Keratinocyte (primary cell): Measurements from ENCODE around the gene LCOR. TPM values are rescaled to one million over a fixed set of nuclear protein-coding genes. Genes with fewer than 3 reads are reported as not detected.

Experiments
- DNase-seq: peaks from one replicate; pipeline ENCODE4 v3.0.0-alpha.2; 2011; ENCODE audit warnings: low read depth, missing footprints, low spot score
- FAIRE-seq: peaks from 2 replicates; lab custom pipeline; 2011; peaks lifted over from hg19 to GRCh38; lab: Jason Lieb, UNC
- H2AFZ ChIP-seq: 2 replicates; pipeline ENCODE4 v1.6.0; 2012; ENCODE audit warnings: low read length, control low read depth, inconsistent platforms; ENCODE audit not compliant: control insufficient read depth
- H3K27ac ChIP-seq: 2 replicates; pipeline ENCODE4 v1.5.1; 2011; ENCODE audit warnings: low read length; ENCODE audit not compliant: control insufficient read depth, insufficient read depth
- H3K27me3 ChIP-seq: 3 replicates; pipeline ENCODE4 v1.6.0; 2011; ENCODE audit warnings: low read length; ENCODE audit not compliant: control insufficient read depth, insufficient read depth; ENCODE audit errors: extremely low read depth
- H3K36me3 ChIP-seq, 2 experiments: 2 replicates in 1 of 2; 3 replicates in 1 of 2; pipeline ENCODE4 v1.5.1; 2011; ENCODE audit warnings: low read length in 2 of 2, mild to moderate bottlenecking in 1 of 2; ENCODE audit not compliant: control insufficient read depth in 2 of 2, insufficient read depth in 2 of 2; ENCODE audit errors: extremely low read depth in 1 of 2
- H3K4me1 ChIP-seq: 3 replicates; pipeline ENCODE4 v1.5.1; 2011; ENCODE audit warnings: low read length; ENCODE audit not compliant: control insufficient read depth, insufficient read depth; ENCODE audit errors: extremely low read depth
- H3K4me2 ChIP-seq: 3 replicates; pipeline ENCODE4 v1.6.0; 2011; ENCODE audit warnings: low read depth, low read length; ENCODE audit not compliant: control insufficient read depth, insufficient read depth; ENCODE audit errors: extremely low read depth
- H3K4me3 ChIP-seq, 3 experiments: fragments of 200-600 bp in 1 of 3; sonication (generic) in 1 of 3; 2 replicates in 2 of 3; 3 replicates in 1 of 3; pipeline ENCODE4 v1.5.1; 2011 to 2016; ENCODE audit warnings: low read length in 3 of 3, mild to moderate bottlenecking in 3 of 3, control low read depth in 2 of 3, inconsistent platforms in 1 of 3, low read depth in 1 of 3, mixed read lengths in 1 of 3, mixed run types in 1 of 3, moderate library complexity in 1 of 3; ENCODE audit not compliant: control insufficient read depth in 2 of 3, insufficient read depth in 2 of 3; ENCODE audit errors: extremely low read depth in 1 of 3
- H3K79me2 ChIP-seq: 2 replicates; pipeline ENCODE4 v1.6.0; 2012; ENCODE audit warnings: low read length; ENCODE audit not compliant: control insufficient read depth, insufficient read depth
- H3K9ac ChIP-seq: 3 replicates; pipeline ENCODE4 v1.6.0; 2011; ENCODE audit warnings: low read length; ENCODE audit not compliant: control insufficient read depth, insufficient read depth; ENCODE audit errors: extremely low read depth
- H3K9me1 ChIP-seq: 3 replicates; pipeline ENCODE4 v1.6.0; 2011; ENCODE audit warnings: low read length; ENCODE audit not compliant: control insufficient read depth, insufficient read depth; ENCODE audit errors: extremely low read depth
- H3K9me3 ChIP-seq: 2 replicates; pipeline ENCODE4 v1.5.1; 2012; ENCODE audit warnings: low read depth, low read length; ENCODE audit not compliant: control insufficient read depth
- H4K20me1 ChIP-seq: 3 replicates; pipeline ENCODE4 v1.6.0; 2011; ENCODE audit warnings: low read length; ENCODE audit not compliant: control insufficient read depth, insufficient read depth; ENCODE audit errors: extremely low read depth
- CTCF ChIP-seq, 3 experiments: IDR thresholded peaks in 1 of 3; conservative IDR thresholded peaks in 1 of 3; optimal IDR thresholded peaks in 1 of 3; 2 replicates in 2 of 3; 3 replicates in 1 of 3; pipeline versions ENCODE3 to v1.5.1; 2011; ENCODE audit warnings: low read length in 3 of 3, mild to moderate bottlenecking in 3 of 3, moderate library complexity in 2 of 3, control low read depth in 1 of 3, inconsistent platforms in 1 of 3; ENCODE audit not compliant: insufficient read depth in 2 of 3; ENCODE audit errors: extremely low read depth in 1 of 3
- EZH2 ChIP-seq: IDR thresholded peaks from one replicate; pipeline ENCODE4 v1.6.1; 2012; ENCODE audit warnings: inconsistent platforms, mild to moderate bottlenecking, low read length, moderate library complexity
- dilution Hi-C: fragments of 300-500 bp; cut with MboI; formaldehyde crosslinking; loops from one replicate; pipeline ENCODE4 v1.7.0; 2020; ENCODE audit warnings: low sequenced_read_pairs; ENCODE audit not compliant: extremely low pct_ligation_motif_present
- polyA plus RNA-seq, 5 experiments: library from polyadenylated mRNA; depleted of rRNA in 3 of 5; stranded (reverse) in 3 of 5; stranded (forward) in 1 of 5; unstranded in 1 of 5; fragments of >200 nt; gene quantifications; 1 replicate in 1 of 5; 2 replicates in 3 of 5; 3 replicates in 1 of 5; pipeline versions ENCODE4 v1.2.1 to v1.2.3, GENCODE V29; 2011 to 2012; ENCODE audit warnings: missing spikeins in 2 of 5, low read depth in 1 of 5, low replicate concordance in 1 of 5

Gene LCOR
- polyA plus RNA-seq, 1 donor (not counting 4 experiments of a cell fraction or from before 2014, with no cell fraction given), result 11.4 TPM

GRCh38 chr10:96850113-96850512 lies 18.0 kb downstream of the LCOR start:
- H3K79me2 ChIP-seq, result peaks cover 79% of the 10 kb centered on the region
- H3K4me1 ChIP-seq, result peaks cover 24% of the 10 kb centered on the region
- FAIRE-seq (no peak), DNase-seq (no peak)
- no peaks in the 10 kb centered on the region for H4K20me1 ChIP-seq
- H3K9me3 ChIP-seq, result no peaks in the 10 kb centered on the region
- no peak overlapping the region for H3K27ac ChIP-seq
- no peak overlapping the region for H3K4me2 ChIP-seq
- H2AFZ ChIP-seq, result no peak overlapping the region
- no peaks in the 10 kb centered on the region for H3K27me3 ChIP-seq
- peaks cover 0 to 3% of the 10 kb centered on the region in 2 experiments for H3K36me3 ChIP-seq
- H3K4me3 ChIP-seq, result no peak overlapping the region
- H3K9me1 ChIP-seq, result no peaks in the 10 kb centered on the region
- dilution Hi-C loops, result no loop called here
- TF ChIP-seq EZH2 (no peak), CTCF (optimal IDR thresholded peaks at IDR 0.05 in 1 of 3, IDR thresholded peaks at IDR 0.05 in 1 of 3, conservative IDR thresholded peaks at IDR 0.05 in 1 of 3; ENCODE audit: extremely low read depth in 1 of 3, insufficient read depth in 2 of 3, low read length in 3 of 3) (no peak)
- H3K9ac ChIP-seq, result no peak overlapping the region

GRCh38 chr10:96850825-96851224 lies 18.7 kb downstream of the LCOR start:
- TF ChIP-seq CTCF (optimal IDR thresholded peaks at IDR 0.05 in 1 of 3, IDR thresholded peaks at IDR 0.05 in 1 of 3, conservative IDR thresholded peaks at IDR 0.05 in 1 of 3; ENCODE audit: extremely low read depth in 1 of 3, insufficient read depth in 2 of 3, low read length in 3 of 3), result no peak
- peaks cover 0 to 3% of the 10 kb centered on the region in 2 experiments for H3K36me3 ChIP-seq
- H3K4me3 ChIP-seq, result no peak overlapping the region
- FAIRE-seq (peak; percentile 84), DNase-seq (peak; percentile 42)
- peaks cover 78% of the 10 kb centered on the region for H3K79me2 ChIP-seq
- no peak overlapping the region for H2AFZ ChIP-seq
- dilution Hi-C loops, result no loop called here
- peaks cover 23% of the 10 kb centered on the region for H3K4me1 ChIP-seq
- H3K9me1 ChIP-seq, result no peaks in the 10 kb centered on the region
- peak overlapping the region; percentile 30 for H3K27ac ChIP-seq
- H4K20me1 ChIP-seq, result no peaks in the 10 kb centered on the region
- H3K27me3 ChIP-seq, result no peaks in the 10 kb centered on the region
- H3K4me2 ChIP-seq, result peak overlapping the region; percentile 13
- no peak overlapping the region for H3K9ac ChIP-seq
- H3K9me3 ChIP-seq, result no peaks in the 10 kb centered on the region
